GM23338 (cell line): ENCODE results near the gene ALDH16A1.

Experiments
- CREB1 ChIP-seq: fragments of 250-450 bp; sonication (Bioruptor Pico); IDR thresholded peaks from 2 replicates; pipeline ENCODE4 v1.5.0; 2020; ENCODE audit warnings: low read depth, mild to moderate bottlenecking, moderate library complexity
- CTCF ChIP-seq, 2 experiments: fragments of 200-600 bp in 1 of 2; sonication (generic) in 1 of 2; conservative IDR thresholded peaks; 2 replicates each; pipeline versions ENCODE4 v1.5.1 to v1.6.1; 2016 to 2017; ENCODE audit warnings: antibody characterized with exemption in 2 of 2, low read depth in 2 of 2, mild to moderate bottlenecking in 2 of 2, moderate library complexity in 1 of 2
- EZH2 ChIP-seq: fragments of 200-600 bp; sonication (generic); IDR thresholded peaks from one replicate; pipeline ENCODE4 v1.8.0; 2017; ENCODE audit warnings: antibody characterized with exemption, mild to moderate bottlenecking, low read depth; ENCODE audit not compliant: unreplicated experiment
- EZH2phosphoT487 ChIP-seq: fragments of 200-600 bp; sonication (generic); IDR thresholded peaks from one replicate; pipeline ENCODE4 v1.8.1; 2018; ENCODE audit warnings: antibody characterized with exemption; ENCODE audit not compliant: unreplicated experiment
- JUNB ChIP-seq: IDR thresholded peaks from one replicate; pipeline ENCODE4 v1.6.1; 2016; ENCODE audit warnings: antibody characterized with exemption; ENCODE audit not compliant: unreplicated experiment
- POLR2AphosphoS5 ChIP-seq: IDR thresholded peaks from 2 replicates; pipeline ENCODE4 v1.6.1; 2016; ENCODE audit warnings: antibody characterized with exemption, low read depth
- STAT1 ChIP-seq: IDR thresholded peaks from one replicate; pipeline ENCODE4 v1.6.1; 2016; ENCODE audit warnings: antibody characterized with exemption; ENCODE audit not compliant: unreplicated experiment
- ZNF331 ChIP-seq: fragments of 250-450 bp; sonication (Bioruptor Pico); IDR thresholded peaks from 2 replicates; pipeline ENCODE4 v1.5.0; 2020; ENCODE audit warnings: low read depth, mild to moderate bottlenecking, moderate library complexity
- TF ChIP-seq, protein P1 (sequence below): IDR thresholded peaks from 2 replicates; pipeline ENCODE4 v1.6.1; 2016; ENCODE audit warnings: antibody characterized with exemption
- TF ChIP-seq, protein P2 (sequence below): IDR thresholded peaks from one replicate; pipeline ENCODE4 v1.6.1; 2018; ENCODE audit warnings: antibody characterized with exemption; ENCODE audit not compliant: unreplicated experiment

GRCh38 chr19:49441960-49442350, 11.1 kb upstream of the ALDH16A1 start:
- TF ChIP-seq CTCF (conservative IDR thresholded peaks at IDR 0.05; ENCODE audit: low read depth in 2 of 2) (no peak), POLR2AphosphoS5 (no peak), ZNF331 (CRISPR knock-in tag) (no peak), STAT1 (no peak), EZH2 (no peak), CREB1 (no peak), JUNB (no peak), EZH2phosphoT487 (no peak)
- TF ChIP-seq, protein P1, sequence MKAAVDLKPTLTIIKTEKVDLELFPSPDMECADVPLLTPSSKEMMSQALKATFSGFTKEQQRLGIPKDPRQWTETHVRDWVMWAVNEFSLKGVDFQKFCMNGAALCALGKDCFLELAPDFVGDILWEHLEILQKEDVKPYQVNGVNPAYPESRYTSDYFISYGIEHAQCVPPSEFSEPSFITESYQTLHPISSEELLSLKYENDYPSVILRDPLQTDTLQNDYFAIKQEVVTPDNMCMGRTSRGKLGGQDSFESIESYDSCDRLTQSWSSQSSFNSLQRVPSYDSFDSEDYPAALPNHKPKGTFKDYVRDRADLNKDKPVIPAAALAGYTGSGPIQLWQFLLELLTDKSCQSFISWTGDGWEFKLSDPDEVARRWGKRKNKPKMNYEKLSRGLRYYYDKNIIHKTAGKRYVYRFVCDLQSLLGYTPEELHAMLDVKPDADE = no peak
- TF ChIP-seq, protein P2, sequence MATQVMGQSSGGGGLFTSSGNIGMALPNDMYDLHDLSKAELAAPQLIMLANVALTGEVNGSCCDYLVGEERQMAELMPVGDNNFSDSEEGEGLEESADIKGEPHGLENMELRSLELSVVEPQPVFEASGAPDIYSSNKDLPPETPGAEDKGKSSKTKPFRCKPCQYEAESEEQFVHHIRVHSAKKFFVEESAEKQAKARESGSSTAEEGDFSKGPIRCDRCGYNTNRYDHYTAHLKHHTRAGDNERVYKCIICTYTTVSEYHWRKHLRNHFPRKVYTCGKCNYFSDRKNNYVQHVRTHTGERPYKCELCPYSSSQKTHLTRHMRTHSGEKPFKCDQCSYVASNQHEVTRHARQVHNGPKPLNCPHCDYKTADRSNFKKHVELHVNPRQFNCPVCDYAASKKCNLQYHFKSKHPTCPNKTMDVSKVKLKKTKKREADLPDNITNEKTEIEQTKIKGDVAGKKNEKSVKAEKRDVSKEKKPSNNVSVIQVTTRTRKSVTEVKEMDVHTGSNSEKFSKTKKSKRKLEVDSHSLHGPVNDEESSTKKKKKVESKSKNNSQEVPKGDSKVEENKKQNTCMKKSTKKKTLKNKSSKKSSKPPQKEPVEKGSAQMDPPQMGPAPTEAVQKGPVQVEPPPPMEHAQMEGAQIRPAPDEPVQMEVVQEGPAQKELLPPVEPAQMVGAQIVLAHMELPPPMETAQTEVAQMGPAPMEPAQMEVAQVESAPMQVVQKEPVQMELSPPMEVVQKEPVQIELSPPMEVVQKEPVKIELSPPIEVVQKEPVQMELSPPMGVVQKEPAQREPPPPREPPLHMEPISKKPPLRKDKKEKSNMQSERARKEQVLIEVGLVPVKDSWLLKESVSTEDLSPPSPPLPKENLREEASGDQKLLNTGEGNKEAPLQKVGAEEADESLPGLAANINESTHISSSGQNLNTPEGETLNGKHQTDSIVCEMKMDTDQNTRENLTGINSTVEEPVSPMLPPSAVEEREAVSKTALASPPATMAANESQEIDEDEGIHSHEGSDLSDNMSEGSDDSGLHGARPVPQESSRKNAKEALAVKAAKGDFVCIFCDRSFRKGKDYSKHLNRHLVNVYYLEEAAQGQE = no peak
